ENCODE data around the gene NBEAL1.
"Not testable (repeated sequence)": the region's sequence is repeated elsewhere in the genome, so short reads cannot be mapped to it uniquely, and the experiment has no call there.

NBEAL1 gene

GRCh38 chr2:203040966-203041521, 26.4 kb downstream of the NBEAL1 start:
- no peak for DNase-seq

- DNase-seq = no peak
These were observed 27.5 kb downstream of the NBEAL1 start for GRCh38 chr2:203042178-203042577.

DNA sequence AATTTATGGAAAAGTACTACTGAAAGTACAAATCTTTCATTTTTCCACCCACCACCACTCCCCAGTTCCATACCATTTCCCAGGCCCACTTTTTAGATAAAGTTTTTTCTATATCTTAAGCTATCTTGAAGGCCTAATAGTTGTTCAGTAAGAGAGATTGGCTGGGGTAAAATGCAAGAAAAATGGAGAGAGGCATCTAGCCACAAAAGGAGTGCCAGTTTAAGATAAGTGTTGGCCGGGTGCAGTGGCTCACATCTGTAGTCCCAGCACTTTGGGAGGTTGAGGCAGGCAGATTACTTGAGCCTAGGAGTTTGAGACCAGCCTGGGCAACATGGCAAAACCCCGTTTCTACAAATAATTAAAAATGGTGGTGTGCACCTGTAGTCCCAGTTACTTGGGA, 28.6 kb downstream of the NBEAL1 start:
- no peak for DNase-seq

DNA sequence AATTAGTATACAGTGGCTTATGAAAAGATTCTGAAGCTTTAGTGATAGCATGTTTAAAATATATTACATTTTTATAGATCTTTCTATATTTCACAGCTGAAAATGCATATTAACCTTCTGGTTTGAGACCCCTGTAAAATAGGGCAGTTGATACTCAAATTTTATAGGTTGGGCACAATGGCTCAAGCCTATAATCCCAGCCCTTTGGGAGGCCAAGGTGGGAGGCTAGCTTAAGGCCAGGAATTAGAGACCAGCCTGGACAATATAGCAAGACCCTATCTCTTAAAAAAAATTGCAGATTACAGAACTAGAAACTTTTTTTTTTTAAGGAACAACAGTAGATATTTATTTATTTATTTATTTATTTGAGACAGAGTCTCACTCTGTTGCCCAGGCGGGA, 31.2 kb downstream of the NBEAL1 start:
- DNase-seq = no peak

GRCh38 chr2:203052539-203052938, 37.9 kb downstream of the NBEAL1 start:
- DNase-seq = no peak

DNA sequence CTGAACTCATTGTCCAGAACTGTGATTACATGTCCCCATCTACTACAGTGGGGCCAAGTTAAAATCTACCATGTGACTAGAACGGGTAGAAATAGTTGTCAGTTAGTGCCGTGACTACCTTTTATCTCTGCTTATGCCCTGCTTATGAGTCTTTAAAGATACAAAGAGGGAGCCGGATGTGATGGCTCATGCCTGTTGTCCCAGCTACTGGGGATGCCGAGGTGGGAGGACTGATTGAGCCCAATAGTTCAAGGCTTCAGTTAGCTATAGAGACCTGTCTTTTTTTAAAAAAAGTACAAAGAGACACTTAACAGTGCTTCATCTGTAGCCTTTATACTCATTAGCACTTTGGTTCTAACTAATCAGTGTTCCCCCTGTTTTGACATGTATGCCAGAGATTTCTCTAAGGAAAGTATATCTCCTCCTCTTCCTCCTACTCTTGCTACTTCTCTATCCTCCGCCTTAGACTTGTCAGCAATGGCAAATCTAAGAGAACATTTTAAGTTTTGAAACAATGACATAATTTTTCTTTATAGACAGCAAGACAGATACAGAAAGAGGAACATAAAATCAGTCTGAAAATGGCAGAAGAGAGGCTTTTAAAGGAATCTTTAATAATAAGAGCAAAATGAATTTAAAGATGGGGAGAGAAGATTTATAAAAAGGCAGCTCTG, 45.0 kb downstream of the NBEAL1 start:
- DNase-seq = no peak

DNA sequence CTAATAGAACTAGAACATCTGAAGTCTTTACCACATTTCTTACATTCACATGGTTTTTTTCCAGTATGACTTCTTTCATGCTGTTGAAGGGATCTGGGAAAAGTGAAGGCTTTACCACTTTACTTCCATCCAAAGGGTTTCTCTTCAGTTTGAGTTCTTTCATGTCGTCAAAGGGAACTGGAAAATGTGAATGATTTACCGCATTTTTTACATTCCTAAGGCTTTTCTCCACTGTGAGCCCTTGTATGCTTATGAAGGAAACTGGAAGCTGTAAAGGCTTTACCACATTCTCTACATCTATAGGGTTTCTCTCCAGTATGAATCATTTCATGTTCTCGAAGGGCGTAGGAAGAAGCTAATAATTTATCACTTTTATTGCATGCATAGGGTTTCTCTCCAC, 46.7 kb downstream of the NBEAL1 start:
- no peak for DNase-seq

DNA sequence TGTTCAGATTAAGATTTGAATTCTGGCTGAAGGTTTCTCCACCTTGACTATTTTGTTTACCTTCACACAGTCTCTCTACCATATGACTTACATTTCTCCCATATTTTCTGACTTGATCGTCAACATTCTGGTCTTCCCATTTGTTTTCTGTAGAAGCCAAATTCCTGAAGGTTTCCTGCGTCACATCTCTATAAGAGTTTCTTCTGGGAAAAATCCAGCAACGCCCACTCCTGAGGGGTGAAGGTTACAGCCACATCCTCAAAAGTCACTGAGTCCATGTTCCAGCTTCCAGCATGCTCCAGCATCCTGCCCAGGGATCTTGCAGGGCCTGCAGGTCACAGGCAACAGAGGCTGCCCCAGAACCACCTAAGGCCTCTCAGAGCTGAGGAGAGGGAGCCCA, 47.5 kb downstream of the NBEAL1 start:
- DNase-seq = no peak

DNA sequence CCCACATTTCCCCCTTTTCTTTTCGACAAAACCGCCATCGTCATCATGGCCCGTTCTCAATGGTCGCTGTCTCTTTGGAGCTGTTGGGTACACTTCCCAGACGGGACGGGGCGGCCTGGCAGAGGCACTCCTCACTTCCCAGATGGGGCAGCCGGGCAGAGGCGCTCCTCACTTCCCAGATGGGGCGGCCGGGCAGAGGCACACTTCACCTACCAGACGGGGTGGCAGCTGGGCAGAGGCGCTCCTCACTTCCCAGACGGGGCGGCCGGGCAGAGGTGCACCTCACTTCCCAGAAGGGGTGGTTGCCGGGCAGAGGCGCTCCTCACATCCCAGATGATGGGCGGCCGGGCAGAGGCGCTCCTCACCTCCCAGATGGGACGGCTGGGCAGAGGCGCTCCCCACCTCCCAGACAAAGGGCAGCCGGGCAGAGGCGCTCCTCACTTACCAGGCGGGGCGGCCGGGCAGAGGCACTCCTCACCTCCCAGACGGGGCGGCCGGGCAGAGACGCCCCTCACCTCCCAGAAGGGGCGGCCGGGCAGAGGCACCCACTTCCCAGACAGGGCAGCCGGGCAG, 51.9 kb downstream of the NBEAL1 start:
- not testable (repeated sequence) for DNase-seq

- no peak for DNase-seq
These were observed 56.0 kb downstream of the NBEAL1 start for GRCh38 chr2:203070701-203071100.

GRCh38 chr2:203071148-203071547, 56.5 kb downstream of the NBEAL1 start:
- DNase-seq = no peak

GRCh38 chr2:203072371-203072770, 57.7 kb downstream of the NBEAL1 start:
- no peak for DNase-seq

DNA sequence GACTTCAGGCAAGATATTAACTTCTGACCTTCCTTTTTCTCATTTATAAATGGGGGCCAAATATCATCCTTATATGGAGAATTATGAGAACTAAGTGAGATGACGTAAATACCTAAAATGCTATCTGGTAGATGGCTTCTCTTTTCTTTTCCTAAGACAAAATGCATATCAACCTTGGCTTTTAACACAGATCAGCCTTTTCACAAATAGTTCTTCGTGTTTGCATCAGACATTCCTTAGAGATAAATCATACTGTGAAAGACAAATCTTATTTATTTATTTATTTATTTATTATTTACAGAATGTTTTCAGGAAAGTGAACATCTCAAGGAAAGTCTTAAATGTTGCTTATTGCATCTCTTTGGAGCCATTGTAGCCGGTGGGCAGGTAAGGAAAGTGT, 62.8 kb downstream of the NBEAL1 start:
- no peak for DNase-seq

DNA sequence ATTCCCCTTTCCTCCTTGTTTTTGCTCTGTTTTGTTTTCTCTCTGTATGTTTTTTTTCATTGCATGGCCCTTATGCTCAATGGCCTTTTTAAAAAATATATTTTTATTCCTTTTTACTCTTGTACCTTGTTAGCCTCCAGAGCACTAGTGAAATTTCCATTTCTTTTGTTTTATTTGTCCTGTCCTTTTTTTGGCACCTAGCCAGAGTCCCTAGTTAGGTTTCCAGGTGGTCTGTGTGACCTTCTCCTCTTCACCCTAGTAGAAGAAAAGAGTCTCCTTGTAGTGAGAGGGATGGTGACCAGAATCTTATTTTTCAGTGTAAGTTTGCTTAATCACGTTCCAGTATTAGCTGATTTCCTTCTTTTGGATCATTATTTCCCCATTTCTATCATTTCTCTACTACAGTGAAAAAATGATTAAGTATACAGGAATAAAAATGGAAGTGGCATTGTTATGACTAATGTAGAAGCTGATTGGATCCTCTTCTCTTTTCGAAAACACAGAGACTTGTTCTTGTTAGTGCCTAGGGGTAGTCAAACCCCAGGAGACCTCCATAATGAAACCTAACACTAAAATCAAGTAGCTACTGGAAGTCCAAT, 65.9 kb downstream of the NBEAL1 start:
- no peak for DNase-seq

- no peak for DNase-seq
These were observed 68.7 kb downstream of the NBEAL1 start for GRCh38 chr2:203083328-203083727.

DNA sequence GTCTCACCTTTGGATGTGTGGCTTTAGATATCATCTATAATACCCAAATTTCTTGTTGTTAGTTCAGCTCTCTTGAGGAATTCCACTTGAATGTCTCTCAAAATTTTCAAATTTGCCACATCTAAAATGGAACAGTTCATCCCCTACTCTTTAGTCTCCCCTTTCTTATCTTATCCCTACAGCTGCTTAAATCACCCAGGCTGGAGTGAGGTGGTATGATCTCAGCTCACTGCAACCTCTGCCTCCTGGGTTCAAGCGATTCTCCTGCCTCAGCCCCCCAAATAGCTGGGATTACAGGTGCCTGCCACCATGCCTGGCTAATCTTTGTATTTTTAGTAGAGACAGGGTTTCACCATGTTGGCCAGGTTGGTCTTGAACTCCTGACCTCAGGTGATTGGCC, 71.7 kb downstream of the NBEAL1 start:
- DNase-seq = not testable (repeated sequence)

- DNase-seq = not testable (repeated sequence)
These were observed 76.0 kb downstream of the NBEAL1 start for GRCh38 chr2:203090721-203091120.

DNA sequence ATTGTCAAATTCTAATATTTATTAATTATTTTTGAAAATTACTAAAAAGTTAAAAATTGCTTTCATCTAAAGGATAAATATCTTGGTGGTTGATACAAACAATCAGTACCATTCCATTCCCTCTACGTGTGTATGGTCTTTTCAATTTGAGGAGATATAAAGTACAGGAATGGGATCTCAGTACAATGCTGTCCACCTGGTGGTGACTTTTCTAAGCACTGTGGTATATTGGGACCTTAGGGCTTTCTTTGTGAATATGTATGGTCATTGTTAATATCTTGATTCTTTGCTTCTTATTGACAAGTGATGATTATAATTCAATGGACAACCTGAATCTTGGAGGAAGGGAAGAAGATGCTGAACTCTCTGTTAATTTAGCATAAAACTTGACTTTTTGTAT, 83.1 kb downstream of the NBEAL1 start:
- no peak for DNase-seq

DNA sequence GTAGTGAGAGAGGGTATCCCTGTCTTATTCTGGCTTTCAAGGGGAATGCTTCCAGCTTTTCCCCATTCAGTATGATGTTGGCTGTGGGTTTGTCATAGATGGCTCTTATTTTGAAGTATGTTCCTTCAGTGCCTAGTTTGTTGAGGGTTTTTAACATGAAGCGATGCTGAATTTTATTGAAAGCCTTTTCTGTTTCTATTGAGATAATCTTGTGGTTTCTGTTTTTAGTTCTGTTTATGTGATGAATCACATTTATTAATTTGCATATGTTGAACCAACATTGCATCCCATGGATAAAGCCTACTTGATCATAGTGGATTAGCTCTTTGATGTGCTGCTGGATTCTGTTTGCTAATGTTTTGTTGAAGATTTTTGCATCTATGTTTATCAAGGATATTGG, 87.7 kb downstream of the NBEAL1 start:
- not testable (repeated sequence) for DNase-seq

GRCh38 chr2:203104273-203104672, 89.6 kb downstream of the NBEAL1 start:
- no peak for DNase-seq

DNA sequence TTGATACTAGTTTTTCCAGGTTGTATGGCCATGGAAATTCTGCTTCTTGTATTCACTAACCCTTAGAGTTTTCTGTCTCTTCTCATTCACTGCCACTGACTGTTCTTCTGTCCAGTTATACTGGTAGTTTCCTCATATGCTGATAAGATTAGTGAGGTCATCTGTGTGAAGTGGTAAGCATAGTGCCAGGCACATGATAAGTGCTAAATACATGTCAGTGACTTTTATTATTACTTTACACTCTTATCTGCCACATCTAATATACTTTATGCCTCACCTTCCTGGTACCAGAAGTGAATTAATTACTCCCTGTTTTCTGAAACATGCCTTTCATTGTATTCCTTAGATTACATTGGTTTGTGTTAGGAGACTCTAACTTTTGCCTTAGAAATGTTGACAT, 91.3 kb downstream of the NBEAL1 start:
- DNase-seq = no peak

DNA sequence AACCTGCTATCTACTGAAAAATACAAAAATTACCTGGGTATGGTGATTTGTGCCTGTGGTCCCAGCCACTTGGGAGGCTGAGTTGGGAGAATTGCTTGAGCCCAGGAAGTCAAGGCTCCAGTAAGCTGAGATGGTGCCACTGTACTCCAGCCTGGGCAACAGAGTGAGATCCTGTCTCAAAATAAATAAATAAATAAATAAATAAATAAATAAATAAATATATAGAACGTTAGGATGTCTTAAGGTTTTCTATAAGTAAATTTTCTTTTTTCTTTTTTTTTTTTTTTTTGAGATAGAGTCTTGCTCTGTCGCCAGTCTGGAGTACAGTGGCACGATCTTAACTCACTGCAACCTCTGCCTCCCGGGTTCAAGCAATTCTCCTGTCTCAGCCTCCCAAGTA, 95.8 kb downstream of the NBEAL1 start:
- DNase-seq = not testable (repeated sequence)

GRCh38 chr2:203112342-203112741, 97.7 kb downstream of the NBEAL1 start:
- no peak for DNase-seq

- not testable (repeated sequence) for DNase-seq
These were observed 100.6 kb downstream of the NBEAL1 start for GRCh38 chr2:203115201-203115700.

Data from stimulated activated naive CD4-positive, alpha-beta T cell treated with Interleukin-2 at 50 U/mL for 16 hours (primary cell).